GM19193 (cell line): ENCODE data around the gene BORCS6.

Experiments used
- POLR2A ChIP-seq: IDR thresholded peaks from 4 replicates; pipeline ENCODE4 v1.6.1; 2011; ENCODE audit not compliant: insufficient read depth, insufficient read length; ENCODE audit errors: extremely low read depth

Gene BORCS6

DNA sequence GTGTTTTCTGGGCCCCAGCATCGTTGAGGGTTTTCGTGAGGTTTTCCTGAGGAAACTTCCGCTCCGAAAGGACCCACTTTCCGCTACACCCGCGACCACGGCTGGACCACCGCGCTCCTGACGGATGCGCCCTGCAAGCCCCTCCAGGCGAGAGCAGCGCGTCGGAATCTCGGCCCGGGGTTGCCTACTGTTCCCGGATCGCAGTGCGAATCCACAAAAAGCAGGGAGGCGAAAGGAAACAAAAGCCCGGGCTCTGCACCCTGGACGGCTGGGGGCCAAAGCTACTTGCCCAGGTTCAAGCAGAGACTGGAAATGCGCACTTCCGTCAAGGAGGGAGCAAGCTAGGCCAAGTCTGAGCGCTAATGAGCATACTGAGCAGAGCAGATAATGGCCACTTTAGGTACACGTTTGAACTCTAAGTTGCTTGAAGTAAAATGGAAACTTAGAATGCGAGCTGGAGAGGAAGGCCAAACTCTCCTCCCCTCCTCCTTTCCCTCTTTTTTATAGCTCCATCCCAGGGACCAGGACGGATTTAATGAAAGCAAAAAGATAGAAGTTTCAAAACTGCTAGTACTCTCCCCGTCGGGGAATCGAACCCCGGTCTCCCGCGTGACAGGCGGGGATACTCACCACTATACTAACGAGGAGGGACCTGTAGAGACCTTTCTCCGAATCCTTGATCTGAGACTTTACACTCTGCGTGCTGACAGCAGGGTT, 31.8 kb upstream of the BORCS6 start:
- TF ChIP-seq POLR2A: no peak

DNA sequence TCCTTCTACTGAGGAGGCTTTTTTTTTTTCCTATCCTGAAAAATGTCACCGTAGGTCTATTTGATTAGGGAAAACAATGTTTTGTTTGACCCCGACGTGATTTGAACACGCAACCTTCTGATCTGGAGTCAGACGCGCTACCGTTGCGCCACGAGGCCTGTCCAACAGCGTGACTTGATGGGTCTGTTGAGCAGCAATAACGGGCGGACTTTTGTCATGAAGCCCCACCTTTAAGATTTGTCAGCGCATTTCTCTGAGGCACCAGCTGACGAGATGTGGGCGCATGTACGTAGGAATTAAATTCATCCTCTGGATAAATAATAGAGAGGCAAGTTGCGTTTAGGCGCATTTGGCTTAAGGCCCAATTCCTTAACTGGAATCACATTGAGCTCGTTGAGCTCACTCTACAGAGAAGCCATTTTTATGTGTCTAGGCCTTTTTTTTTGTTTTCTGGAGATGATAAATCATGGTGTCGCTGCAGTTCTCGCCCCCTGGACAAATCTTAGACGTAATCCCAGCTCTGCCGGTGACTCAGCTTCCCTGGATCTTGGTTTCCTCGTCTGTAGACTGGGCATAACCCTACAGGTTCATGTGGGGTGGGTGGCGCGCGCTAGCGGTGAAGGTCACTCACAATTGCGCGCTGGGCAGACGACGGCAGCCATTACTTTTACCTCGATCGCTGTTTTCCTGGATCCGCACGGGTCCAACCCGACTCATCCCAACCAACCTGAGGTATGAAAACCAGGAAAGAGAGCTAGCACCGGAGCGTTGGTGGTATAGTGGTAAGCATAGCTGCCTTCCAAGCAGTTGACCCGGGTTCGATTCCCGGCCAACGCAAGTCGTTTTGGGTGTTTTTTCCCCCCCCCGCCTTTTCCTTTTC, 31.0 kb upstream of the BORCS6 start:
- no peak for TF ChIP-seq POLR2A

DNA sequence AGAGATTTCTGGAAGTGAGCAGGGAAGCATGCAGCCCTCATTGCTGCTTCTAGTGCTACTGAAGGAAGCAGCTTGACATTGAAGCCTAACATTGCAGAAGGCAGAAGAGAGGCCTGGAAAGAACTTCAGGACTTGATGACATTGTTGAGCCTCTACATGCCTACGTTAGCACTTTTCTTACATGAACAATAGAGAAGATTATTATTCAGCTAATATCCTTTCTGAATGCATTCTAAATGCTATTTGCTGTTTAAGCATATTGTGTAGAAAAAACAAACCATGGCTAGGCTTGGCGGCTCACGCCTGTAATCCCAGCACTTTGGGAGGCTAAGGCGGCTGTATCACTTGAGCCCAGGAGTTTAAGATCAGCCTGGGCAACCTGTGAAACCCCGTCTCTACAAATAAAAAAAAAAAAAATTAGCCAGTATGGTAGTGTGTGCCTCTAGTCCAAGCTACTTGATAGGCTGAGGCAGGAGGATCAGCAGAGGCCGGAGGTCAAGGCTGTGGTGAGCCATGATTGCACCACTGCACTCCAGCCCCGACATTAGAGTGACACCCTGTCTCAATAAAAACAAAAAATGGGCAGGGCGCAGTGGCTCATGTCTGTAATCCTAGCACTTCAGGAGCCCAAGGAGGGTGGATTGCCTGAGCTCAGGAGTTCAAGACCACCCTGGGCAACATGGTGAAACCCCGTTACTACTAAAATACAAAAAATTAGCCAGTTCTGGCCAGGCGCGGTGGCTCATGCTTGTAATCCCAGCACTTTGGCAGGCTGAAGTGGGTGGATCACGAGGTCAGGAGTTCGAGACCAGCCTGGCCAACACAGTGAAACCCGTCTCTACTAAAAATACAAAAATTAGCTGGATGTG, 22.6 kb upstream of the BORCS6 start:
- TF ChIP-seq POLR2A: no peak

DNA sequence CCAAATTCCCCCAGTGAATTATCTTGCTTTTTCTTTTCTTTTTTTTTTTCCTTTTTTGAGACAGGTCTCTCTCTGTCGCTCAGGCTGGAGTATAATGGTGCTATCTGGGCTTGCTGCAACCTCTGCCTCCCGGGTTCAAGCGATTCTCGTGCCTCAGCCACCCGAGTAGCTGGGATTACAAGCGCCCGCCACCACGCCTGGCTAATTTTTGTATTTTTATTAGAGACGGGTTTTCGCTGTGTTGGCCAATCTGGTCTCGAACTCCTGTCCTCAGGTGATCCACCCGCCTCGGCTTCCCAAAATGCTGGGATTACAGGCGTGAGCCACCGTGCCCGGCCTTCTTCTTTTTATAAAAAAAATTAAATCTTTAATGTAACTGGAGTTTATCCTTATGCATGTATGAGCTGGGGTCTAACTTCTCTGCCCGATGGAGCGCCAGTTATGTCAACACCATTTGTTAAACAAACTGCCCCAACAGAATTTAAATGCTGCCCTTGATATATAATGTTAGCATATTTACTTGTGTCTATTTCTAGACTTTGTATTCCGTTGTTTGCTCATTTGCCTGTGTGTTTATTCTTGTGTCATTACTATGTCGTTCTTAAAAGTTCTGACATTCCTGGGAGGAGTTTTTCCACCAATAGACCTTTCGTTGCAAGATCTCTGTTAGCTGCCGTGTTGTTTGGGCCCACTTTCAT, 20.9 kb upstream of the BORCS6 start:
- TF ChIP-seq POLR2A: no peak

DNA sequence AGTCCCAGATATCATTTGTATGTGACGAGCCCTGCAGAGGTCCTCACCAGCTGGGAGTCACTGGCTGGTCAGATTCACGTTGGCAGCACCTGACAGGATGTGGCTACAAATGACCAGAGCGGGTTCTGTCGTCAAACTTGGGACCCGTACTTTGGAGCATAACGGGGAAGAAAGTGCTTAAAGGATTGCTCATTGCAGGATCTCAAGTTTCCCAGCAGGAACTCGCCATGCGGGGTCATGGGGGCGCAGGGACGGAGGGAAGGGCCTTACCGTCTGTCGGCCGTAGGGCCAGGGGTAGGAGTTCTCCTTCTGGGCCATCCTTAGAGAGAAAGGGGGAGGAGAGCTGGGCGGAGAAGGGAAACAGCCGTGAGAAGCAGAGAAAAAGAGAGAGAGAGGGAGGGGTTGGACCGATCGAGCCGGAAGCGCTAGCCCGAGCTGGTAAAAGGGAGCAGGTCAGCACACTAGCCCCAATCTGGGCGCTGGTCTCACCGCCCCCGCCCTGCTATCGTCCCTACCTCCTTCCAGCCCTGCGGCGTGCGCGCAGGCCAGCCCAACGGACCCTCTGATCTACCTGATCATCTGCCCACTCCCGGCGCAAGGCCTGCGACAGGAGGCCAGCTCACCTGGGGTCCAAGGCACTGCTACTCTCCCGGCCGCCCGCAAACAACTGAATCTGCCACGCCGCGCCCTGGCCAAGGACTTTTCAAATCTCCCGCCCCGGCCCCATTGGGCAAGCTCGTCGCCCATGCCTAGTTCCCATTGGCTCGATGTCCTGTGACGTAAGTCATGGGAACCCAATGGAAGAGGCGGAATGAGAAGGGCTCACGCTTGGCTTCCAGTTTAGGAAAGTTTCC, 20.2 kb upstream of the BORCS6 start, which contains the start of gene AURKB:
TSS of gene AURKB (minus strand) at position 669 of the 854 bp plus-strand sequence. CDS start at position 318, 351 bp downstream.
- peak; percentile 94 for TF ChIP-seq POLR2A

DNA sequence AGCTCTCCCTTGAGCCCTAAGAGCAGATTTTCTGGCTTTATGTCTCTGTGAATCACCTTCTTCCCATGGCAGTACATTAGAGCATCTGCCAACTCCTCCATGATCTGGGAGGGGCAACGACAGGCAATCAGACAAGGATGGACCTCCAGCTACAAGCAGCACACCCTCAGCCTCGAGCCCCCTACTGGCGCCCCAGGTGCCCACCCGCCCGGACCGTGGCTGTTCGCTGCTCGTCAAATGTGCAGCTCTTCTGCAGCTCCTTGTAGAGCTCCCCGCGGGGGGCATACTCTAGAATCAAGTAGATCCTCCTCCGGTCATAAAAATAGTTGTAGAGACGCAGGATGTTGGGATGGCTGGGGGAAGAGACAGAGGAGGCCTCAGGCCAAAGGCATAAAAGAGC, 16.6 kb upstream of the BORCS6 start:
- no peak for TF ChIP-seq POLR2A

DNA sequence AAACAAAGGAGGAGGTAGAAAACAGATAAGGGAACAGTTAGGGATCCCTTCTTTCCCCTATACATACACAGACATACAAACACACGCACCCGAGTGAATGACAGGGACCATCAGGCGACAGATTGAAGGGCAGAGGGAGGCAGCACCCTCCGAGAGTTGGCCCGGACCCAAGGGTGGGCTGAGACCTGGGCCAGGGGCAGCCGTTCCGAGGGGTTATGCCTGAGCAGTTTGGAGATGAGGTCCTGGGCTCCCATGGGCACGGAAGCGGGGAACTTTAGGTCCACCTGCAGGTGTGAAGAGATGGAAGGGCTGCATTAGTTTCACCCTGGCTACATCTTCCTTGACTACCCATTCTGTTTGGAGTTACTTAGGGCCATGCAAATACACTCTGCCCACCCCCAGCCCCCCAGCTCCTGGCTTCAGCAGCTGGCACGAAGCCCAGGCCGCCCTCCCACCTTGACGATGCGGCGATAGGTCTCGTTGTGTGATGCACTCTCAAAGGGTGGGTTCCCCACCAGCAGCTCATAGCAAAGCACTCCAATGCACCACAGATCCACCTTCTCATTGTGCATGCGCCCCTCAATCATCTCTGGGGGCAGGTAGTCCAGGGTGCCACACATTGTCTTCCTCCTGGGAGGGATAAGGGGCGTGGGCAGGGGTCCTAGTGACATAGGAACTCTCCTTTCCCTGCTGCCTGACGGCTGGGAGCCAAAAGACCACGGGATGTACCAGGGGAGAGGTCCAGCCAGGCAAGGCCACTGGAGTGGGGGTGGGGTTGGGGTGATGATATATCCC, 15.0 kb upstream of the BORCS6 start:
- TF ChIP-seq POLR2A: peak; percentile 47

DNA sequence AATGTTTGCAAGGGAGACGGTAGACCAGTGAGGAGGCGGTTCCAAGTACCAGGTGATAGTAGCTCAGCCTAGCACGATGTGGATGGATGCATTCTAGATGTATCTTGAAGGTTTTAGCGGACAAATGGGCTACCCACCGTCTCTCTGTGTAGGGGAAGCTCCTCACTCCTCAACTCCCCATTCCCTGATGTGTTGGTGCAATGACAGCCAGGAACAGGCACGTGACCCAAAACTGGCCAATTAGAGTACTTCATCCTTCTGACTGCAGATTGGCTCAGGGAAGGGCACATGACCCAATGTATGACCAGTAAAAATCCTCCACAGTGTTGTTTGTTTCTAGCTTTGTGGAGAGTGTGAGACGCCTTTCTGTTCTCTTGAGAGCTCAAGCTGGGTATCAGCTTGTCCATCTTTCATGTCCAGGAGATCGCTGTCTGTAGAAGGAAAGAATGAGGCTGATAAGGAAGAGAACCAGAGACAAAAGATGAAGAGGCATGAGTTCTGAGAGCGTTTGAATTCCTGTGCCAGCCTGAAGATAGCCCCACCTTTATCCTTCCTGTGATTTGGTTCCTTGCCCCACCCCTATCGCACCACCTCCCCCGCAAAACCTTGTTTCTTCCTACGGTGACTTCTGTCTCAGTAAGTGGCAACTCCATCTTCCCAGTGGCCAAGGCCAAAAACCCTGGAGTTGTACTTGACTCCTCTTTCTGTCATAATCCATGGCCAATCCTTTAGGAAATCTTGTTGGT, 2.3 kb upstream of the BORCS6 start:
- peak; percentile 55 for TF ChIP-seq POLR2A

DNA sequence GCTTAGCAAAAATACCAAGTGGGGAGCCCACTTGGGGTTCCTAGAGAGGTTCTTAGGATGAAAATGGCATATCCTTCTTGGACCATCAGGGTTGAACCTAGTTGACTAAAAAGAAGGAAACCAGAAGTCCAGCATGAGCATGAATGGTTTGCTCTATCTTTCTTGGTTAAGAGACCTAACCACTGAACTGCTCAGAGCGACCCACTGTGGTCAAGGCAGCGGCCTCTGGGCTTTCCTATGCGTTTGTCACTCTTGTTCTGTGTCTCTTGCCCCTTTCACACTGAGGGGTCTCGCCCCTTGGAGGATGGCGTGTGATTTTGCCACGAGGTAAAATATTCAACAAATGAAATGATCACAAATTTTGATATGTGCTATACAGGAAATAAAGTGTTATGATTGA, 526 bp upstream of the BORCS6 start:
- no peak for TF ChIP-seq POLR2A

DNA sequence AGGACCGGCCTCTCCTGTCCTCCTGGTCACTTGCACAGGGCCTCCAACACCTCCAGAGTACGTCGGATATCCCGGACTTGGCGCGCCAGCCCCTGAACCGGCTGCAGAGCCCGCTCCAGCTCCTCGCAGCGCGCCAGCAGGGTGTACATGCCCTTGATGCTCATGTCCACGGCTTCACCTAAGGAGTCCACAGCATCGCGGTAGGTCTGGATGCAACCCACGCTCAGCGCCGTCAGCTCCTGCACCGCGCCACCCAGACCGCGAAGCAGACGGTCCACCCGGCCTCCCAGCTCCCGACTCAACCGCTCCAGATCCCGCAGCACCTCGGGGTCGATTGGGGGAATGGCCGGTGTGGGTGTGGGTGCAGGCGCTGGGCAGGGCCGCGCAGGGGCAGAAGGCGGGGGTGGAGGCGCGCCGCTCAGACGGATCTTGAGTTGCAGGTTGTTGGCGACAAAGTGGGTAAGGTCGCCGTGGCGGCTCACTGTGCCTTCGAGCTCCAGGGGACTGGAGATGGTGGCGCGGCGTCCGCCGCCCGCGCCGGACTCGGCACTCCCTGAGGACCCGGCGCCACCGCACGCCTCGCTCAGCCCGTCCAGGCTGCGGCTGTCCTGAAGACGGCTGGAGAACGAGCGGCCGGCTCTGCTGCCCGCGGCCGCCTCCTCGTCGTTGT, 804 bp downstream of the BORCS6 start:
- no peak for TF ChIP-seq POLR2A

DNA sequence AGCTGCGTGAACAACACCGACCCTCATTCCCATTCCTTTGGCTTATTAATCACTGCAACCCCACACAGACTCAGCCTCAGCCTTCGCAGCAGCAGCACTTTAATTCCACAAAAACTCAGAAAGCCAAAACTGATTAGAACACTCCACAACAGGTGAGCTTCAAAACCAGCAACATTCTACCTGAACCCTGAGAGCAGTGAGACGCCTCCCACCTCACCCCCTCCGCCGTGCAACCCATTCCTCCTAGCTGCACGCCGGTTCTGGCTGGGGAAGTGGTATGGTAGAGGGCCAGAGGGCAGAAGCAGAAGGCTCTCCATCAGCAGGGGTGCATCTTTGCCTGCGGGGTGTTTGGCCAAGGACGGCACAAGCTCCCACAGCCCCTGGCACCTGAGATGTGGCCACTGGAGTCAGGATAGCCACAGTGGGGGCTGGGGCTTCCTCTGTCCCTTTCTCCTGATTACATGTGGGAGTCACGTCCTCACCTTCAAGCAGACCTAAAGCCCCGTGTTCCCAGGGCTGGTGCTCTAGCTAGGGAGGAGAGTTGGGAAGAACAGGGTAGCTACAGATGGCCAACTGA, 1.6 kb downstream of the BORCS6 start:
- no peak for TF ChIP-seq POLR2A
